GM12878 (cell line): ENCODE measurements around the gene ADGRA3. TPM values are rescaled to one million over a fixed set of nuclear protein-coding genes. Genes with fewer than 3 reads are reported as not detected.

Source experiments
- ATAC-seq: fragments of 200-7000 bp; cut with Tn5 transposase; 3 replicates; pipeline ENCODE4 v1.9.1; 2020; ENCODE audit warnings: mild to moderate bottlenecking, moderate library complexity
- BruUV-seq: library from RNA; stranded (reverse); fragments of 400-500 nt; replicated peaks from 2 replicates; lab custom pipeline; 2021; lab: Mats Ljungman, UMichigan
- CTCF ChIA-PET: fragments of 300-600 bp; sonication (Branson Sonifier 250); formaldehyde crosslinking; extraction: SDS; loops from one replicate; lab custom pipeline; 2021; ENCODE audit warnings: inconsistent platforms; lab: Yijun Ruan, JAX
- POLR2A ChIA-PET: fragments of 350-600 bp; formaldehyde crosslinking; extraction: SDS; loops from one replicate; lab custom pipeline; 2021; ENCODE audit warnings: inconsistent platforms; lab: Charles Lee
- RAD21 ChIA-PET: fragments of 300-600 bp; sonication (Branson Sonifier 250); formaldehyde crosslinking; loops from one replicate; lab custom pipeline; 2023; ENCODE audit warnings: antibody characterized with exemption; ENCODE audit not compliant: unreplicated experiment; lab: Charles Lee
- SMC1A ChIA-PET: fragments of 300-600 bp; sonication (Branson Sonifier 250); formaldehyde crosslinking; loops from one replicate; lab custom pipeline; 2023; ENCODE audit not compliant: unreplicated experiment, uncharacterized antibody; lab: Charles Lee
- DNase-seq: peaks from one replicate; pipeline ENCODE4 v3.0.0-alpha.2; 2011; ENCODE audit warnings: low read depth, low spot score
- FAIRE-seq: peaks from 3 replicates; lab custom pipeline; 2011; peaks lifted over from hg19 to GRCh38; lab: Jason Lieb, UNC
- H2AFZ ChIP-seq: 2 replicates; pipeline ENCODE4 v1.6.0; 2011; ENCODE audit warnings: low read depth, low read length, control low read depth; ENCODE audit not compliant: control insufficient read depth
- H3K27ac ChIP-seq: 2 replicates; pipeline ENCODE4 v1.5.1; 2011; ENCODE audit warnings: control low read depth; ENCODE audit not compliant: control insufficient read depth, insufficient read depth
- H3K27me3 ChIP-seq, 2 experiments: replicated peaks in 1 of 2; 2 replicates each; pipeline versions ENCODE4 v1.6.0 to v1.6.1; 2011; ENCODE audit warnings: low read length in 1 of 2; ENCODE audit not compliant: control insufficient read depth in 2 of 2, insufficient read depth in 2 of 2
- H3K36me3 ChIP-seq, 2 experiments: 2 replicates each; pipeline ENCODE4 v1.5.1; 2011; ENCODE audit warnings: low read length in 1 of 2; ENCODE audit not compliant: control insufficient read depth in 2 of 2, insufficient read depth in 2 of 2
- H3K4me1 ChIP-seq: 2 replicates; pipeline ENCODE4 v1.6.1; 2011; ENCODE audit warnings: mild to moderate bottlenecking, low read length, moderate library complexity, mixed read lengths; ENCODE audit not compliant: control insufficient read depth, insufficient read depth
- H3K4me2 ChIP-seq: 2 replicates; pipeline ENCODE4 v1.6.0; 2011; ENCODE audit warnings: control low read depth; ENCODE audit not compliant: control insufficient read depth, insufficient read depth
- H3K4me3 ChIP-seq: fragments of 200-600 bp; sonication (generic); 2 replicates; pipeline ENCODE4 v1.5.1; 2016
- H3K79me2 ChIP-seq: 2 replicates; pipeline ENCODE4 v1.6.0; 2011; ENCODE audit warnings: low read length; ENCODE audit not compliant: control insufficient read depth, insufficient read depth
- H3K9ac ChIP-seq: 2 replicates; pipeline ENCODE4 v1.8.0; 2011; ENCODE audit warnings: low read length, control low read depth, mixed read lengths; ENCODE audit not compliant: control insufficient read depth, insufficient read depth
- H3K9me3 ChIP-seq: replicated peaks from 3 replicates; pipeline ENCODE4 v1.5.1; 2011; ENCODE audit warnings: mild to moderate bottlenecking, low read length; ENCODE audit not compliant: control insufficient read depth, insufficient read depth
- H4K20me1 ChIP-seq: 2 replicates; pipeline ENCODE4 v1.6.0; 2011; ENCODE audit not compliant: control insufficient read depth, insufficient read depth
- BCL11A ChIP-seq: IDR thresholded peaks from 2 replicates; pipeline ENCODE4 v1.6.1; 2011; ENCODE audit warnings: low read depth, low read length
- BRCA1 ChIP-seq: IDR thresholded peaks from 2 replicates; pipeline ENCODE4 v1.6.1; 2011; ENCODE audit warnings: low read depth, low read length, improper control_type of control experiment
- CBX5 ChIP-seq: sonication (generic); IDR thresholded peaks from 2 replicates; pipeline ENCODE4 v1.6.1; 2016; ENCODE audit warnings: low read depth, moderate library complexity, mild to moderate bottlenecking, inconsistent platforms
- EED ChIP-seq: sonication (generic); IDR thresholded peaks from 2 replicates; pipeline ENCODE4 v1.6.1; 2016; ENCODE audit warnings: antibody characterized with exemption, low read depth
- HCFC1 ChIP-seq: fragments of 150-350 bp; IDR thresholded peaks from 2 replicates; pipeline ENCODE4 v1.6.1; 2014; ENCODE audit warnings: low read length
- HDAC6 ChIP-seq: fragments of 200-600 bp; sonication (generic); IDR thresholded peaks from one replicate; pipeline ENCODE4 v1.8.0; 2017; ENCODE audit warnings: antibody characterized with exemption; ENCODE audit not compliant: unreplicated experiment
- JUND ChIP-seq: IDR thresholded peaks from 2 replicates; pipeline ENCODE4 v1.6.1; 2012; ENCODE audit warnings: low read depth, mild to moderate bottlenecking, low read length, improper control_type of control experiment, moderate library complexity
- NBN ChIP-seq: fragments of 450-650 bp; IDR thresholded peaks from 2 replicates; pipeline ENCODE4 v1.6.1; 2016
- RBBP5 ChIP-seq: fragments of 200-600 bp; sonication (generic); conservative IDR thresholded peaks from 2 replicates; pipeline ENCODE4 v1.6.1; 2016
- RELA ChIP-seq: fragments of 450-650 bp; IDR thresholded peaks from 2 replicates; pipeline ENCODE4 v1.8.0; 2014; ENCODE audit warnings: borderline replicate concordance; ENCODE audit not compliant: partially characterized antibody
- RUNX3 ChIP-seq: IDR thresholded peaks from 2 replicates; pipeline ENCODE4 v1.6.1; 2012; ENCODE audit warnings: low read length, inconsistent platforms
- STAT1 ChIP-seq: fragments of 450-650 bp; conservative IDR thresholded peaks from 2 replicates; pipeline ENCODE4 v1.6.1; 2014; ENCODE audit warnings: antibody characterized with exemption, mild to moderate bottlenecking
- SUZ12 ChIP-seq: fragments of 200-600 bp; sonication (generic); IDR thresholded peaks from one replicate; pipeline ENCODE4 v1.6.1; 2018; ENCODE audit warnings: antibody characterized with exemption, mild to moderate bottlenecking; ENCODE audit not compliant: unreplicated experiment
- ZBTB40 ChIP-seq: fragments of 450-650 bp; IDR thresholded peaks from 2 replicates; pipeline ENCODE4 v1.6.1; 2016; ENCODE audit warnings: mild to moderate bottlenecking, moderate library complexity, borderline replicate concordance
- WGBS: methylation state at CpG from one replicate; pipeline ENCODE4 v1.1.6; 2016; ENCODE audit warnings: low lambda C conversion rate; ENCODE audit not compliant: insufficient replicate concordance, insufficient coverage; ENCODE audit errors: missing lambda C conversion rate; 5-methylcytosine and 5-hydroxymethylcytosine counted together
- in situ Hi-C: fragments of 300-500 bp; cut with MboI; formaldehyde crosslinking; loops from 9 replicates; pipeline ENCODE4 v1.14.3; 2018; ENCODE audit warnings: mixed read lengths
- intact Hi-C: fragments of 100-400 bp; cut with micrococcal nuclease; formaldehyde crosslinking; loops from one replicate; pipeline ENCODE4 v1.14.2; 2022; ENCODE audit not compliant: unreplicated experiment
- polyA plus RNA-seq, 11 experiments: library from polyadenylated mRNA; depleted of rRNA in 4 of 11; unstranded in 6 of 11; stranded (reverse) in 5 of 11; fragments of >200 nt; fragmentation: Nextera tagmentation in 4 of 11; fragmentation: Illumina TruSeq in 1 of 11; extraction: Ambion mirVana in 4 of 11; extraction: Trizol in 1 of 11; gene quantifications; 1 replicate in 1 of 11; 2 replicates in 10 of 11; pipeline versions ENCODE4 v1.2.1 to v1.2.3, GENCODE V29; 2011 to 2016; ENCODE audit warnings: inconsistent platforms in 2 of 11, missing spikeins in 2 of 11, low read depth in 1 of 11
- total RNA-seq, 4 experiments: library from RNA; depleted of rRNA in 3 of 4; stranded (reverse); fragments of >200 nt in 3 of 4; fragmentation: Illumina TruSeq in 1 of 4; extraction: Trizol in 1 of 4; gene quantifications; 2 replicates each; pipeline versions ENCODE4 v1.2.1 to v1.2.3, GENCODE V29; 2013 to 2021
- TF ChIP-seq, protein P1 (sequence below): fragments of 450-650 bp; formaldehyde crosslinking; IDR thresholded peaks from 2 replicates; pipeline ENCODE4 v1.4.0; 2022; ENCODE audit warnings: mild to moderate bottlenecking, moderate library complexity
- TF ChIP-seq, protein P2 (sequence below), 3 experiments: IDR thresholded peaks in 2 of 3; conservative IDR thresholded peaks in 1 of 3; 2 replicates each; pipeline ENCODE4 v1.5.1; 2011; ENCODE audit warnings: low read depth in 3 of 3, low read length in 3 of 3, mild to moderate bottlenecking in 3 of 3, control low read depth in 2 of 3, moderate library complexity in 2 of 3, inconsistent platforms in 1 of 3, mixed read lengths in 1 of 3; ENCODE audit not compliant: control insufficient read depth in 2 of 3, insufficient read depth in 1 of 3; ENCODE audit errors: extremely low read depth in 1 of 3

Gene ADGRA3
- total and polyA plus RNA-seq, 10 of the 15 experiments (the other 5 are each of a cell fraction or from before 2014, with no cell fraction given), result 0.24 to 66.2 (median 2.5) TPM

- peak; percentile 69 for ATAC-seq
- no peak for TF ChIP-seq ZBTB40
- no peak for TF ChIP-seq EED
- no peak for TF ChIP-seq CBX5
- TF ChIP-seq RBBP5, result no peak
- no peak for TF ChIP-seq RUNX3
- no peak for TF ChIP-seq BRCA1
- TF ChIP-seq, protein P1, sequence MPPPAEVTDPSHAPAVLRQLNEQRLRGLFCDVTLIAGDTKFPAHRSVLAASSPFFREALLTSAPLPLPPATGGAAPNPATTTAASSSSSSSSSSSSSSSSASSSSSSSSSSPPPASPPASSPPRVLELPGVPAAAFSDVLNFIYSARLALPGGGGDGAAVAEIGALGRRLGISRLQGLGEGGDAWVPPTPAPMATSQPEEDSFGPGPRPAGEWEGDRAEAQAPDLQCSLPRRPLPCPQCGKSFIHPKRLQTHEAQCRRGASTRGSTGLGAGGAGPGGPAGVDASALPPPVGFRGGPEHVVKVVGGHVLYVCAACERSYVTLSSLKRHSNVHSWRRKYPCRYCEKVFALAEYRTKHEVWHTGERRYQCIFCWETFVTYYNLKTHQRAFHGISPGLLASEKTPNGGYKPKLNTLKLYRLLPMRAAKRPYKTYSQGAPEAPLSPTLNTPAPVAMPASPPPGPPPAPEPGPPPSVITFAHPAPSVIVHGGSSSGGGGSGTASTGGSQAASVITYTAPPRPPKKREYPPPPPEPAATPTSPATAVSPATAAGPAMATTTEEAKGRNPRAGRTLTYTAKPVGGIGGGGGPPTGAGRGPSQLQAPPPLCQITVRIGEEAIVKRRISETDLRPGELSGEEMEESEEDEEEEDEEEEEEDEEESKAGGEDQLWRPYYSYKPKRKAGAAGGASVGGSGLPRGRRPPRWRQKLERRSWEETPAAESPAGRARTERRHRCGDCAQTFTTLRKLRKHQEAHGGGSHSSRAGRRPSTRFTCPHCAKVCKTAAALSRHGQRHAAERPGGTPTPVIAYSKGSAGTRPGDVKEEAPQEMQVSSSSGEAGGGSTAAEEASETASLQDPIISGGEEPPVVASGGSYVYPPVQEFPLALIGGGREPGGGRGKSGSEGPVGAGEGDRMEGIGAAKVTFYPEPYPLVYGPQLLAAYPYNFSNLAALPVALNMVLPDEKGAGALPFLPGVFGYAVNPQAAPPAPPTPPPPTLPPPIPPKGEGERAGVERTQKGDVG (CRISPR knock-in tag), result no peak
- TF ChIP-seq NBN, result no peak
- TF ChIP-seq HCFC1, result no peak
- no peak for TF ChIP-seq HDAC6
- TF ChIP-seq STAT1, result no peak
- no peak for TF ChIP-seq RELA
- TF ChIP-seq BCL11A, result no peak
- no peak for TF ChIP-seq SUZ12
- TF ChIP-seq, protein P2, sequence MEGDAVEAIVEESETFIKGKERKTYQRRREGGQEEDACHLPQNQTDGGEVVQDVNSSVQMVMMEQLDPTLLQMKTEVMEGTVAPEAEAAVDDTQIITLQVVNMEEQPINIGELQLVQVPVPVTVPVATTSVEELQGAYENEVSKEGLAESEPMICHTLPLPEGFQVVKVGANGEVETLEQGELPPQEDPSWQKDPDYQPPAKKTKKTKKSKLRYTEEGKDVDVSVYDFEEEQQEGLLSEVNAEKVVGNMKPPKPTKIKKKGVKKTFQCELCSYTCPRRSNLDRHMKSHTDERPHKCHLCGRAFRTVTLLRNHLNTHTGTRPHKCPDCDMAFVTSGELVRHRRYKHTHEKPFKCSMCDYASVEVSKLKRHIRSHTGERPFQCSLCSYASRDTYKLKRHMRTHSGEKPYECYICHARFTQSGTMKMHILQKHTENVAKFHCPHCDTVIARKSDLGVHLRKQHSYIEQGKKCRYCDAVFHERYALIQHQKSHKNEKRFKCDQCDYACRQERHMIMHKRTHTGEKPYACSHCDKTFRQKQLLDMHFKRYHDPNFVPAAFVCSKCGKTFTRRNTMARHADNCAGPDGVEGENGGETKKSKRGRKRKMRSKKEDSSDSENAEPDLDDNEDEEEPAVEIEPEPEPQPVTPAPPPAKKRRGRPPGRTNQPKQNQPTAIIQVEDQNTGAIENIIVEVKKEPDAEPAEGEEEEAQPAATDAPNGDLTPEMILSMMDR (IDR thresholded peaks at IDR 0.05 in 2 of 3, conservative IDR thresholded peaks at IDR 0.05 in 1 of 3; ENCODE audit: control insufficient read depth in 2 of 3, extremely low read depth in 1 of 3, insufficient read depth in 1 of 3, low read depth in 3 of 3, low read length in 3 of 3), result no peak
- TF ChIP-seq JUND, result no peak
These were observed 98.5 kb downstream of the ADGRA3 start for GRCh38 chr4:22417408-22417807.

More at GRCh38 chr4:22417408-22417807, 98.5 kb downstream of the ADGRA3 start:
- Histone ChIP-seq H3K79me2 (no peaks in the 10 kb centered on the region), H3K4me2 (no peak overlapping the region), H3K36me3 (no peaks in the 10 kb centered on the region), H3K27me3 (no peaks in the 10 kb centered on the region), H3K9ac (no peak overlapping the region), H3K27ac (no peak overlapping the region), H3K9me3 (no peaks in the 10 kb centered on the region), H3K4me3 (no peak overlapping the region), H4K20me1 (no peaks in the 10 kb centered on the region), H3K4me1 (no peaks in the 10 kb centered on the region), H2AFZ (no peak overlapping the region)
- no TSS peak for BruUV-seq
- in situ Hi-C loops (no loop called here), intact Hi-C loops (loop anchor here (5.0 kb wide), 1 partner anchor 95 kb away; no protein-coding TSS in a partner anchor)
- ChIA-PET CTCF (interaction anchor here (0.9 to 4.9 kb wide), 11 partner anchors 9 to 189 kb away, joined by 3 to 33 read pairs (median 4); no protein-coding TSS in a partner anchor), POLR2A (interaction anchor here (0.6 to 1.8 kb wide), 3 partner anchors 9 to 80 kb away, joined by 3 to 5 read pairs (median 3); no protein-coding TSS in a partner anchor), SMC1A (interaction anchor here (1.1 to 10.0 kb wide), 10 partner anchors 9 to 188 kb away, joined by 3 to 101 read pairs (median 4); no protein-coding TSS in a partner anchor), RAD21 (interaction anchor here (0.9 to 1.8 kb wide), 5 partner anchors 18 to 189 kb away, joined by 3 to 8 read pairs (median 6); no protein-coding TSS in a partner anchor)
- FAIRE-seq (no peak), DNase-seq (no peak)
- 0% methylated on average over 4 of the region's 4 CpGs for WGBS
